PC-3 (cell line): ENCODE measurements around the gene UBE3D.

Experiments
- EZH2 ChIP-seq: fragments of 300-600 bp; sonication (generic); IDR thresholded peaks from one replicate; pipeline ENCODE4 v1.6.1; 2017; ENCODE audit warnings: antibody characterized with exemption, mild to moderate bottlenecking, low read length; ENCODE audit not compliant: unreplicated experiment
- EZH2phosphoT487 ChIP-seq: fragments of 300-600 bp; sonication (generic); IDR thresholded peaks from 2 replicates; pipeline ENCODE4 v1.6.1; 2018; ENCODE audit warnings: mild to moderate bottlenecking, antibody characterized with exemption, low read length, borderline replicate concordance
- TF ChIP-seq, protein P1 (sequence below): fragments of 300-600 bp; sonication (generic); conservative IDR thresholded peaks from 2 replicates; pipeline ENCODE4 v1.5.1; 2017; ENCODE audit warnings: antibody characterized with exemption, low read depth, mild to moderate bottlenecking, low read length

- TF ChIP-seq, protein P1, sequence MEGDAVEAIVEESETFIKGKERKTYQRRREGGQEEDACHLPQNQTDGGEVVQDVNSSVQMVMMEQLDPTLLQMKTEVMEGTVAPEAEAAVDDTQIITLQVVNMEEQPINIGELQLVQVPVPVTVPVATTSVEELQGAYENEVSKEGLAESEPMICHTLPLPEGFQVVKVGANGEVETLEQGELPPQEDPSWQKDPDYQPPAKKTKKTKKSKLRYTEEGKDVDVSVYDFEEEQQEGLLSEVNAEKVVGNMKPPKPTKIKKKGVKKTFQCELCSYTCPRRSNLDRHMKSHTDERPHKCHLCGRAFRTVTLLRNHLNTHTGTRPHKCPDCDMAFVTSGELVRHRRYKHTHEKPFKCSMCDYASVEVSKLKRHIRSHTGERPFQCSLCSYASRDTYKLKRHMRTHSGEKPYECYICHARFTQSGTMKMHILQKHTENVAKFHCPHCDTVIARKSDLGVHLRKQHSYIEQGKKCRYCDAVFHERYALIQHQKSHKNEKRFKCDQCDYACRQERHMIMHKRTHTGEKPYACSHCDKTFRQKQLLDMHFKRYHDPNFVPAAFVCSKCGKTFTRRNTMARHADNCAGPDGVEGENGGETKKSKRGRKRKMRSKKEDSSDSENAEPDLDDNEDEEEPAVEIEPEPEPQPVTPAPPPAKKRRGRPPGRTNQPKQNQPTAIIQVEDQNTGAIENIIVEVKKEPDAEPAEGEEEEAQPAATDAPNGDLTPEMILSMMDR = no peak
- TF ChIP-seq EZH2 (no peak), EZH2phosphoT487 (no peak)
Measured at GRCh38 chr6:82980086-82980485, 85.6 kb downstream of the UBE3D start.
